Sigmoid colon (tissue), 7 donors: ENCODE results near the gene CCM2L. TPM values are rescaled to one million over a fixed set of nuclear protein-coding genes. Genes with fewer than 3 reads are reported as not detected.

Experiments
- DNase-seq: peaks from one replicate; pipeline ENCODE4 v3.0.0-alpha.2; 2019
- H3K27ac ChIP-seq, 4 donors: fragments of 200-600 bp; sonication (generic); one replicate each; pipeline ENCODE4 v1.5.1; 2016 to 2019; ENCODE audit warnings: mild to moderate bottlenecking in 1 of 4
- H3K27me3 ChIP-seq, 3 donors: fragments of 200-600 bp; sonication (generic); one replicate each; pipeline ENCODE4 v1.5.1; 2019; ENCODE audit warnings: mild to moderate bottlenecking in 1 of 3
- H3K36me3 ChIP-seq, 4 donors: fragments of 200-600 bp; sonication (generic); one replicate each; pipeline ENCODE4 v1.5.1; 2016 to 2019
- H3K4me1 ChIP-seq, 4 donors: fragments of 200-600 bp; sonication (generic); one replicate each; pipeline ENCODE4 v1.5.1; 2017 to 2019
- H3K4me3 ChIP-seq, 4 donors: fragments of 200-600 bp; sonication (generic); one replicate each; pipeline ENCODE4 v1.5.1; 2017 to 2019; ENCODE audit warnings: mild to moderate bottlenecking in 2 of 4, moderate library complexity in 1 of 4
- H3K9me3 ChIP-seq, 4 donors: fragments of 200-600 bp in 3 of 4; sonication (generic) in 3 of 4; one replicate each; pipeline versions ENCODE4 v1.5.1 to v1.6.1; 2013 to 2019
- EP300 ChIP-seq, 4 donors: sonication (generic); formaldehyde crosslinking; IDR thresholded peaks; one replicate each; pipeline ENCODE4 v1.6.1; 2017; ENCODE audit warnings: antibody characterized with exemption in 4 of 4
- POLR2A ChIP-seq, 2 donors: fragments of 450-650 bp; IDR thresholded peaks; one replicate each; pipeline ENCODE4 v1.6.1; 2016; ENCODE audit warnings: antibody characterized with exemption in 2 of 2, mild to moderate bottlenecking in 2 of 2, moderate library complexity in 2 of 2
- POLR2AphosphoS5 ChIP-seq, 4 donors: sonication (generic); formaldehyde crosslinking; IDR thresholded peaks; one replicate each; pipeline ENCODE4 v1.6.1; 2017; ENCODE audit warnings: antibody characterized with exemption in 4 of 4
- WGBS, 2 donors: extraction: QIAGEN DNeasy Blood & Tissue Kit; methylation state at CpG; one replicate each; pipeline ENCODE4 v1.1.7; 2013; 5-methylcytosine and 5-hydroxymethylcytosine counted together
- intact Hi-C: fragments of 100-400 bp; cut with DNase I; formaldehyde crosslinking; loops from one replicate; pipeline ENCODE4 v1.15.1; 2023
- polyA plus RNA-seq, 3 donors: library from polyadenylated mRNA; stranded (reverse); fragments of 200-250 nt; gene quantifications; one replicate each; pipeline ENCODE4 v1.2.3, GENCODE V29; 2013
- total RNA-seq, 4 donors: library from RNA; depleted of rRNA; stranded (reverse); fragments of >200 nt; gene quantifications; one replicate each; pipeline ENCODE4 v1.1.0, GENCODE V29; 2016
- TF ChIP-seq, protein P1 (sequence below), 4 experiments: fragments of 450-650 bp in 3 of 4; fragments of 200-600 bp in 1 of 4; IDR thresholded peaks; one replicate each; pipeline ENCODE4 v1.5.1; 2016 to 2019; ENCODE audit warnings: antibody characterized with exemption in 4 of 4, mild to moderate bottlenecking in 3 of 4, moderate library complexity in 2 of 4
- donor health status: healthy with polysubstance abuse.
- donor health status: Bipolar disorder and iron deficiency.
- donor health status: healthy.

The CCM2L gene
- total and polyA plus RNA-seq, 7 donors = 0.46 to 5.8 (median 2.5) TPM

DNA sequence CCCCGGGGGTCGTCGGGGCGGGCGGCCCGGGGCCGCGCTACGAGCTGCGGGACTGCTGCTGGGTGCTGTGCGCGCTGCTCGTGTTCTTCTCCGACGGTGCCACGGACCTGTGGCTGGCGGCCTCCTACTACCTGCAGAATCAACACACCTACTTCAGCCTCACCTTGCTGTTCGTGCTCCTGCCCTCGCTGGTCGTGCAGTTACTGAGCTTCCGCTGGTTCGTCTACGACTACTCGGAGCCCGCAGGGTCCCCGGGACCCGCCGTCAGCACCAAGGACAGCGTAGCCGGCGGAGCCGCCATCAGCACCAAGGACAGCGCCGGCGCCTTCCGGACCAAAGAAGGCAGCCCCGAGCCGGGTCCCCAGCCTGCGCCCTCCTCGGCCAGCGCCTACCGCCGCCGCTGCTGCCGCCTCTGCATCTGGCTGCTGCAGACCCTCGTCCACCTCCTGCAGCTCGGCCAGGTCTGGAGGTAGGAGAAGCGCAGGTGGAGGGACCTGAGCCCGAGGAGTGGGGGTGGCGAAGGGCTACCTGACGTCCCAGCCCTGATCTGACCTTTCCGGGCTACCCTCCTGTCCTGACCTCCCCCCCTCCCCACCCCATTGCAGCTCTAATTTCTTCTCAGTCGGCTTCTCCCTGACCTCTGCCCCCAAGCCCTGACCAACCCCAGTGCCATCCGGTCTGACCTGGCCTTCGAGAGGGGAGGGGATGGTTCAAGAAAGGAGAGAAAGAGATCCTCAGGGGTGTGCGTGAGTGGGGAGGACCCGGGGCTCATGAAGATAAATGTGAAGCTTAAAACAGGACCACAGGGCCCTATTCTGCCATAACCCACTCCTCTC, 41.7 kb upstream of the CCM2L start:
- DNase-seq = no peak
- no peaks in the 10 kb centered on the region for H3K36me3 ChIP-seq
- TF ChIP-seq POLR2A (IDR thresholded peaks at IDR 0.05) (no peak), EP300 (IDR thresholded peaks at IDR 0.05) (no peak), POLR2AphosphoS5 (IDR thresholded peaks at IDR 0.05) (no peak)
- TF ChIP-seq, protein P1, sequence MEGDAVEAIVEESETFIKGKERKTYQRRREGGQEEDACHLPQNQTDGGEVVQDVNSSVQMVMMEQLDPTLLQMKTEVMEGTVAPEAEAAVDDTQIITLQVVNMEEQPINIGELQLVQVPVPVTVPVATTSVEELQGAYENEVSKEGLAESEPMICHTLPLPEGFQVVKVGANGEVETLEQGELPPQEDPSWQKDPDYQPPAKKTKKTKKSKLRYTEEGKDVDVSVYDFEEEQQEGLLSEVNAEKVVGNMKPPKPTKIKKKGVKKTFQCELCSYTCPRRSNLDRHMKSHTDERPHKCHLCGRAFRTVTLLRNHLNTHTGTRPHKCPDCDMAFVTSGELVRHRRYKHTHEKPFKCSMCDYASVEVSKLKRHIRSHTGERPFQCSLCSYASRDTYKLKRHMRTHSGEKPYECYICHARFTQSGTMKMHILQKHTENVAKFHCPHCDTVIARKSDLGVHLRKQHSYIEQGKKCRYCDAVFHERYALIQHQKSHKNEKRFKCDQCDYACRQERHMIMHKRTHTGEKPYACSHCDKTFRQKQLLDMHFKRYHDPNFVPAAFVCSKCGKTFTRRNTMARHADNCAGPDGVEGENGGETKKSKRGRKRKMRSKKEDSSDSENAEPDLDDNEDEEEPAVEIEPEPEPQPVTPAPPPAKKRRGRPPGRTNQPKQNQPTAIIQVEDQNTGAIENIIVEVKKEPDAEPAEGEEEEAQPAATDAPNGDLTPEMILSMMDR (IDR thresholded peaks at IDR 0.05) = no peak
- H3K9me3 ChIP-seq = no peaks in the 10 kb centered on the region
- WGBS, 2 donors = 2 to 5% methylated on average over 57 of the region's 57 CpGs
- intact Hi-C loops = no loop called here
- peaks cover 12 to 47% (median 31%) of the 10 kb centered on the region in 3 donors for H3K27me3 ChIP-seq
- H3K4me1 ChIP-seq = peaks cover 0 to 8% (median 3%) of the 10 kb centered on the region in 4 donors
- no peak overlapping the region for H3K4me3 ChIP-seq
- no peak overlapping the region for H3K27ac ChIP-seq

GRCh38 chr20:31969991-31970390, 40.2 kb upstream of the CCM2L start:
- Histone ChIP-seq H3K4me3 (no peak overlapping the region), H3K9me3 (no peaks in the 10 kb centered on the region), H3K4me1 (peaks cover 0 to 8% (median 3%) of the 10 kb centered on the region in 4 donors), H3K27ac (no peak overlapping the region), H3K36me3 (no peaks in the 10 kb centered on the region), H3K27me3 (peaks cover 12 to 47% (median 31%) of the 10 kb centered on the region in 3 donors)
- WGBS, 2 donors = 59 to 60% methylated on average over 5 of the region's 5 CpGs
- intact Hi-C loops = no loop called here
- no peak for DNase-seq
- no peak for TF ChIP-seq POLR2AphosphoS5 (IDR thresholded peaks at IDR 0.05)
- TF ChIP-seq EP300 (IDR thresholded peaks at IDR 0.05) = no peak
- TF ChIP-seq, protein P1 (IDR thresholded peaks at IDR 0.05) = no peak
- TF ChIP-seq POLR2A (IDR thresholded peaks at IDR 0.05) = no peak

DNA sequence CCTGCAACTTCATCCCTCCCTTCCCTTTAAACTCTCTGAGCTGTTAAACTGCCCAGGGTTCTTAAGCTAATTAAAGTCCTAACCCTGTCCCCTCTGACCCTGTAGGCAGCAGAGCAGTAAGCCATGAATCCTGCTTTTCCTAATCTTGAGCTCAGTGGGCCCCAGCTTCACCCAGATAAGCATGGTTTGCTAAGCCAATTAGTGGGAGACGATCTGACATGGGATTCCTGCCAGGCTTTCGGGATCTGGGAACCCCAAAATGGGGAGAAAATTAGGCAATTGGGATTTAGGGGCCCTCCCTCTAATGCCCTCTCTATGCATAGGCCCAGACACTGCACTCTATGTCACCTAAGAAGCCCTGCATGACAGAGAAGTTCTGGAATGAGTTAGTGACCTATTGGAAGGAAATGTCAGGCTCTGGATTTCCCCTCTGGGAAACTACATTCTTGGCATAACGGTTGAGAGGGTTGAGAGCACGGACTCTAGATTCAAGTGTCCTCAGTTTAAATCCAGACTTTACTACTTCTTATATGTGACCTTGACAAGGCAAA, 37.7 kb upstream of the CCM2L start:
- no peaks in the 10 kb centered on the region for H3K36me3 ChIP-seq
- no peak overlapping the region for H3K27ac ChIP-seq
- peaks cover 0 to 8% (median 2%) of the 10 kb centered on the region in 4 donors for H3K4me1 ChIP-seq
- 30 to 52% methylated on average over 4 of the region's 4 CpGs for WGBS, 2 donors
- DNase-seq = no peak
- intact Hi-C loops = no loop called here
- peaks cover 4 to 36% (median 8%) of the 10 kb centered on the region in 3 donors for H3K27me3 ChIP-seq
- H3K9me3 ChIP-seq = no peaks in the 10 kb centered on the region
- H3K4me3 ChIP-seq = no peak overlapping the region
- TF ChIP-seq POLR2AphosphoS5 (IDR thresholded peaks at IDR 0.05) (no peak), POLR2A (IDR thresholded peaks at IDR 0.05) (no peak), EP300 (IDR thresholded peaks at IDR 0.05) (no peak)
- TF ChIP-seq, protein P1 (IDR thresholded peaks at IDR 0.05) = no peak

GRCh38 chr20:31974296-31974695, 35.9 kb upstream of the CCM2L start:
- Histone ChIP-seq H3K4me1 (no peaks in the 10 kb centered on the region), H3K27me3 (peaks cover 0 to 23% (median 0%) of the 10 kb centered on the region in 3 donors), H3K4me3 (no peak overlapping the region), H3K36me3 (no peaks in the 10 kb centered on the region), H3K9me3 (no peaks in the 10 kb centered on the region), H3K27ac (no peak overlapping the region)
- TF ChIP-seq, protein P1 (IDR thresholded peaks at IDR 0.05) = no peak
- TF ChIP-seq POLR2AphosphoS5 (IDR thresholded peaks at IDR 0.05) (no peak), POLR2A (IDR thresholded peaks at IDR 0.05) (no peak), EP300 (IDR thresholded peaks at IDR 0.05) (no peak)
- no peak for DNase-seq
- intact Hi-C loops = no loop called here
- WGBS, 2 donors = 91 to 94% methylated on average over 2 of the region's 2 CpGs
